Measurements from ENCODE around the gene LIPE. TPM values are rescaled to one million over a fixed set of nuclear protein-coding genes. Genes with fewer than 3 reads are reported as not detected.

Gene LIPE, protein sequence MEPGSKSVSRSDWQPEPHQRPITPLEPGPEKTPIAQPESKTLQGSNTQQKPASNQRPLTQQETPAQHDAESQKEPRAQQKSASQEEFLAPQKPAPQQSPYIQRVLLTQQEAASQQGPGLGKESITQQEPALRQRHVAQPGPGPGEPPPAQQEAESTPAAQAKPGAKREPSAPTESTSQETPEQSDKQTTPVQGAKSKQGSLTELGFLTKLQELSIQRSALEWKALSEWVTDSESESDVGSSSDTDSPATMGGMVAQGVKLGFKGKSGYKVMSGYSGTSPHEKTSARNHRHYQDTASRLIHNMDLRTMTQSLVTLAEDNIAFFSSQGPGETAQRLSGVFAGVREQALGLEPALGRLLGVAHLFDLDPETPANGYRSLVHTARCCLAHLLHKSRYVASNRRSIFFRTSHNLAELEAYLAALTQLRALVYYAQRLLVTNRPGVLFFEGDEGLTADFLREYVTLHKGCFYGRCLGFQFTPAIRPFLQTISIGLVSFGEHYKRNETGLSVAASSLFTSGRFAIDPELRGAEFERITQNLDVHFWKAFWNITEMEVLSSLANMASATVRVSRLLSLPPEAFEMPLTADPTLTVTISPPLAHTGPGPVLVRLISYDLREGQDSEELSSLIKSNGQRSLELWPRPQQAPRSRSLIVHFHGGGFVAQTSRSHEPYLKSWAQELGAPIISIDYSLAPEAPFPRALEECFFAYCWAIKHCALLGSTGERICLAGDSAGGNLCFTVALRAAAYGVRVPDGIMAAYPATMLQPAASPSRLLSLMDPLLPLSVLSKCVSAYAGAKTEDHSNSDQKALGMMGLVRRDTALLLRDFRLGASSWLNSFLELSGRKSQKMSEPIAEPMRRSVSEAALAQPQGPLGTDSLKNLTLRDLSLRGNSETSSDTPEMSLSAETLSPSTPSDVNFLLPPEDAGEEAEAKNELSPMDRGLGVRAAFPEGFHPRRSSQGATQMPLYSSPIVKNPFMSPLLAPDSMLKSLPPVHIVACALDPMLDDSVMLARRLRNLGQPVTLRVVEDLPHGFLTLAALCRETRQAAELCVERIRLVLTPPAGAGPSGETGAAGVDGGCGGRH
- 3.2 TPM for total RNA-seq
- long read RNA-seq, partial matches to known transcripts = 0 of 3 reads
- long read RNA-seq, other reads (novel, unspliced or antisense) = 3 of 3 reads

DNA sequence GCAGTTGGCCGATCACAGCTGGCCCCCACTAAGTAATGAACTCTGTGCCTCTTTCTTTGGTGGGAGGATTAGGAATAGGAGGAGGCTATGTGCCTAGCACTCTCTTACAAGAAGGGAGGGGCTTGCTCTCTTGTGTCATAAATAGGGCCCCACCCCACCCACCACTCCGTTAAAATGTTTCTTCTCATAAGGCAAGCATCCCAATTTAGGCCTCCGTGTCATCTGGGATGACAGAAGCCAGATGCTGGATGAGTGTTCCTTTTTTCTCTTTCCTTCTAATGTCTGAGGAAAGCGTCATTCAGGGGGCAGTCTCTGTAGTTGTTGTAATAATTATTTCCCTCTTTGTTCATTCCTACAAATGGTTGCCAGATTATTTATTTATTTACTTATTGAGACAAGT lies at the start of gene LIPE:
LIPE (minus strand) TSS at position 76 of the 400 bp plus-strand sequence. CDS start 239 bp downstream, outside the sequence.
- intact Hi-C loops (cut with DNase I) = no loop called here
- Histone ChIP-seq H3K27me3 (ENCODE audit: low read depth) (peaks cover 5% of the 10 kb centered on the region), H3K9me3 (no peaks in the 10 kb centered on the region), H3K4me3 (no peak within 1 kb of the TSS), H3K27ac (no peak within 1 kb of the TSS), H3K4me1 (peaks cover 20% of the 10 kb centered on the region), H3K36me3 (peaks cover 6% of the 10 kb centered on the region)
- no peak for DNase-seq
- ATAC-seq = no peak
- TF ChIP-seq, protein P1, sequence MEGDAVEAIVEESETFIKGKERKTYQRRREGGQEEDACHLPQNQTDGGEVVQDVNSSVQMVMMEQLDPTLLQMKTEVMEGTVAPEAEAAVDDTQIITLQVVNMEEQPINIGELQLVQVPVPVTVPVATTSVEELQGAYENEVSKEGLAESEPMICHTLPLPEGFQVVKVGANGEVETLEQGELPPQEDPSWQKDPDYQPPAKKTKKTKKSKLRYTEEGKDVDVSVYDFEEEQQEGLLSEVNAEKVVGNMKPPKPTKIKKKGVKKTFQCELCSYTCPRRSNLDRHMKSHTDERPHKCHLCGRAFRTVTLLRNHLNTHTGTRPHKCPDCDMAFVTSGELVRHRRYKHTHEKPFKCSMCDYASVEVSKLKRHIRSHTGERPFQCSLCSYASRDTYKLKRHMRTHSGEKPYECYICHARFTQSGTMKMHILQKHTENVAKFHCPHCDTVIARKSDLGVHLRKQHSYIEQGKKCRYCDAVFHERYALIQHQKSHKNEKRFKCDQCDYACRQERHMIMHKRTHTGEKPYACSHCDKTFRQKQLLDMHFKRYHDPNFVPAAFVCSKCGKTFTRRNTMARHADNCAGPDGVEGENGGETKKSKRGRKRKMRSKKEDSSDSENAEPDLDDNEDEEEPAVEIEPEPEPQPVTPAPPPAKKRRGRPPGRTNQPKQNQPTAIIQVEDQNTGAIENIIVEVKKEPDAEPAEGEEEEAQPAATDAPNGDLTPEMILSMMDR (IDR thresholded peaks at IDR 0.05) = no peak

DNA sequence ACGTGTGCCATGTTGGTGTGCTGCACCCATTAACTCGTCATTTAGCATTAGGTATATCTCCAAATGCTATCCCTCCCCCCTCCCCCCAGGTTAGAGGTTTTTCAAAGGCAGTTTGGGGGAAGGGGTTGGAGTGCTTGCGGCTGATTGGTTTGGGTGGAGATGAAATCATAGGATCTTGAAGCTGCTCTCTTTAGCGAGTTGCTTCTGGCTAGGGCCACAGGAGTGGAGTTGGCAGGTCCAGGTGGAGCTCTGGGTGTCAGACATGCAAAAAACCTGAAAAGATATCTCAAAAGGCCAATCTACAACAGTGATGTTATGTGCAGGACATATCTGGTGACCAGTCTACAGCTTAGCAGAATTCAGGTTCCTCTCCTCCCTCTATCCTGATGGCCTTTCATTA lies 48.2 kb upstream of the LIPE start:
- Histone ChIP-seq H3K9me3 (no peaks in the 10 kb centered on the region), H3K27ac (no peak overlapping the region), H3K36me3 (no peaks in the 10 kb centered on the region), H3K4me3 (no peak overlapping the region), H3K4me1 (peaks cover 5% of the 10 kb centered on the region), H3K27me3 (ENCODE audit: low read depth) (no peaks in the 10 kb centered on the region)
- ATAC-seq (no peak), DNase-seq (no peak)
- intact Hi-C loops (cut with DNase I) = no loop called here
- TF ChIP-seq, protein P1 (IDR thresholded peaks at IDR 0.05) = no peak

DNA sequence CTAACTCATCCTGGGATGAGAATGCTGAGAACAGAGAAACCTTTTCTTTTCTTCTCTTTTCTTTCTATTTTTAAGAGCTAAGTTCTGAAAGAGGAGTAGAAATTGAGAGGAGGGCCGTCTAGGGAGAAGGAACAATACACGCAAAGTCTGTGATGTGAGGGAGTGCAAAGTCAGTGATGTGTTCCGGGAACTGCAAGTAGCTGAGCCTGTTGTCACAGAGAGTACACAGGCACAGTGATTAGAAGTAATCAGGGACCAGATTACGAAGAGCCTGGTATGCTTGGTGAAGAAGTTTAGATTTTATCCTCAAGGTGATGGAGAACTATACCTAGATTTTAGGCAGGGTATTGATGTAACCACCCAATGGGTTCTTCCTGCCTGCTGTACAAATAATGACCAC lies 47.6 kb upstream of the LIPE start:
- Histone ChIP-seq H3K4me1 (no peaks in the 10 kb centered on the region), H3K4me3 (no peak overlapping the region), H3K36me3 (no peaks in the 10 kb centered on the region), H3K27ac (no peak overlapping the region), H3K9me3 (no peaks in the 10 kb centered on the region), H3K27me3 (ENCODE audit: low read depth) (no peaks in the 10 kb centered on the region)
- DNase-seq (no peak), ATAC-seq (no peak)
- TF ChIP-seq, protein P1 (IDR thresholded peaks at IDR 0.05) = no peak
- intact Hi-C loops (cut with DNase I) = no loop called here

DNA sequence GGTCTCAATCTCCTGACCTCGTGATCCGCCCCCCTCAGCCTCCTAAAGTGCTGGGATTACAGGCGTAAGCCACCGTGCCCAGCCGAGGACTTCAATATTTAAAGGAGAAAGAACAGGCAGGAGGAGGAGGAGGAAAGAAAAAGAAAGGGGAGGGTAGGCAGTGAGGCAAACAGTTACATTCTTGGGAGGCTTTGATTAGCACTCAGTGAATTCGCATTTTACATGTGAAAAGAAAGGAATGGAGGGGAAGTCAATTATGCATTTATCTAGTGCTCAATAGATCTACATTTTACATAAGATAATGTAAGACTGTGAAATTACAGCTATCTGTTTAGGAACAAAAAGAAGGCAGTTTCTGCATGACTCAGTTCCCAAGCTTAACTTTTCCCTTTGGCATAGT lies 46.5 kb upstream of the LIPE start:
- H3K27me3 ChIP-seq (ENCODE audit: low read depth) = no peaks in the 10 kb centered on the region
- intact Hi-C loops (cut with DNase I) = no loop called here
- no peak for ATAC-seq
- DNase-seq = no peak
- H3K36me3 ChIP-seq = no peaks in the 10 kb centered on the region
- no peaks in the 10 kb centered on the region for H3K9me3 ChIP-seq
- TF ChIP-seq, protein P1 (IDR thresholded peaks at IDR 0.05) = no peak
- no peaks in the 10 kb centered on the region for H3K4me1 ChIP-seq
- H3K4me3 ChIP-seq = no peak overlapping the region
- no peak overlapping the region for H3K27ac ChIP-seq

DNA sequence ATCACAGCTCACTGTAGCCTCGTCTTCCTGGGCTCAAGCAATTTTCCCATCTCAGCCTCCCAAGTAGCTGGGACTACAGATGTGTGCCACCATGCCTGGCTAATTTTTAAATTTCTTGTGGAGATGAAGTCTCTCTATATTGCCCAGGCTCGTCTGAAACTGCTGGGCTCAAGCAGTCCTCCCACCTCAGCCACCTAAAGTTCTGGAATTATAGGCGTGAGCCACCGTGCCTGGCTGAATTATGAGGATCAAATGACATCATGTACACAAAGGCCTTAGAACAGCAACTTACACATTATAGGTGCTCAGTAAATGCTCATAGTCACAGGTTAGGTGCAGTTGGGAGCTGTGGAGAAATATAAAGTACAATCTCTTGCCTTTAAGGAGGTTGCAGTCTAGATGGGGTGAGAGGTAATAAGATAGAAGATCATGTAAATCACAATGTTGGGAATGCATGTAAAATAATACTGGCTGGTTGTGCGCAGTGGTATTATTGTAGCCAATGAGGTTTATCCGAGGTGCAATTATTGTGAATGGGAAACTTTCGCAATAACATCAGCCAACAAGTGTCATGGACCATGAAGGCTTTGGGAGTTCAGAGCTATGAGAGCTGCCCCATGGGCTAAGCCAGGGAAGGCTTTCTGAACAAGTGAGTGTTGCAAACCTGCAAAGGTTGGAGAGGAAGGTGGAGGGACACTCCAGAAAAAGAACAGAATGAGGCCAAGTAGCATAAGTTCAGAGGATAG lies 45.4 kb upstream of the LIPE start:
- intact Hi-C loops (cut with DNase I) = no loop called here
- no peak for ATAC-seq

More for the DNA sequence above, 45.4 kb upstream of the LIPE start:
- peaks cover under 1% of the 10 kb centered on the region for H3K4me1 ChIP-seq
- no peaks in the 10 kb centered on the region for H3K36me3 ChIP-seq
- no peaks in the 10 kb centered on the region for H3K9me3 ChIP-seq
- H3K27me3 ChIP-seq (ENCODE audit: low read depth) = no peaks in the 10 kb centered on the region
- no peak for DNase-seq
- no peak overlapping the region for H3K27ac ChIP-seq
- TF ChIP-seq, protein P1 (IDR thresholded peaks at IDR 0.05) = no peak
- no peak overlapping the region for H3K4me3 ChIP-seq
